HK-2 (cell line): ENCODE results near the gene FCGR1A.
"Not testable (repeated sequence)": the region's sequence is repeated elsewhere in the genome, so short reads cannot be mapped to it uniquely, and the experiment has no call there.

Source experiments
- DNase-seq: peaks from one replicate; pipeline ENCODE4 v3.0.0-alpha.2; 2018; ENCODE audit not compliant: unreplicated experiment

FCGR1A gene

DNA sequence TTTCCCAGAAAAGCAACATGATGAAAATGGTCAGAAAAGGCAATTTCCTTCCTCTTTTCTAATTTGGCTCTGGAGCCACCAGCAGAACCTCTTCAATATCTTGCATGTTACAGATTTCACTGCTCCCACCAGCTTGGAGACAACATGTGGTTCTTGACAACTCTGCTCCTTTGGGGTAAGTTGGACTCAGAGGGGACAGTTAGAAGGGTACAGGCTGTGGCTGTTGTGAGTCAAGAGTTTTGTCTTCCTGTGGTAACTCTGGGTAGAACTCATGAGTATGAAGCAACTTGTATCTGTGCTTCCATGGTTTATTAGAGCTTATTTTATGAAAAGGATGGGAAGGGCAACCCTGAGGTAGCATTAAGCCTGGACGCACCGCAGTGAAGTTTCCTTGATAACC is at the start of gene FCGR1A:
FCGR1A (plus strand) TSS at position 95 of the 400 bp plus-strand sequence; CDS start at position 145, 50 bp downstream.
- not testable (repeated sequence) for DNase-seq

DNA sequence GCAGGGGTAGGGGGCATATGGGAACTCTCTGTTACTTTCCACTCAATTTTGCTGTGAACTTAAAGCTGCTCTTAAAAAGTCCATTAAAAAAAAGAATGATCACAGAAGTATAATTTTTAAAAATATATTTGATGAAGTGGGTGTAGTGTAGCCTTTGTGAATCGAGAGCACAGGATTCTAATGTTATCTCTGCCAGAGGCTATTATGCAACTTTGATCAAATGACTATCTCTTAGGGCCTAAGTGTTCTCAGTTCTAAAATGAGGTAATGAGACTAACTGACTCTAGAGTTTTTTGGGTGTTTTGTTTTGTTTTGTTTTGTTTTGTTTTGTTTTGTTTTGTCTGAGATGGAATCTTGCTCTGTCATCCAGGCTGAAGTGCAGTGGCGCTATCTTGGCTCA is 49.7 kb upstream of the FCGR1A start:
- not testable (repeated sequence) for DNase-seq

DNA sequence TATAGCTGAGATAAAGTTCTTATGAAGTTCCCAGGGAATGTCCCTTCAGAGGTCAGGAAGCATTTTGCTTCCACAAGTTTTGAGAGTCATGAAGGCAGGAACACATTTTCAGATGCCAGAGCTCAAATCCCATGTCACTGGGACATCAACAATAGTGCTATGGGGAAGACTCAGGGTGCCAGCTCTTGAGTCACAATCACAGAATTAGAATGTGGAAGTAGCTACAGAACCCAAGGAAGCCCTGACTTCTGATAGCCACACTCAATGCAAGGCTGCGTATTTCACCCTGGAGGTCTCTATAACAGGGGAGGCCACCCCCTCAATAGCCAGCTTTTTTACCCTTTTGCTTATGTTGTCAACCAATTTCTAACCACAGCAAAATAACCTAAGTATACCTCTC is 47.8 kb upstream of the FCGR1A start:
- not testable (repeated sequence) for DNase-seq

DNA sequence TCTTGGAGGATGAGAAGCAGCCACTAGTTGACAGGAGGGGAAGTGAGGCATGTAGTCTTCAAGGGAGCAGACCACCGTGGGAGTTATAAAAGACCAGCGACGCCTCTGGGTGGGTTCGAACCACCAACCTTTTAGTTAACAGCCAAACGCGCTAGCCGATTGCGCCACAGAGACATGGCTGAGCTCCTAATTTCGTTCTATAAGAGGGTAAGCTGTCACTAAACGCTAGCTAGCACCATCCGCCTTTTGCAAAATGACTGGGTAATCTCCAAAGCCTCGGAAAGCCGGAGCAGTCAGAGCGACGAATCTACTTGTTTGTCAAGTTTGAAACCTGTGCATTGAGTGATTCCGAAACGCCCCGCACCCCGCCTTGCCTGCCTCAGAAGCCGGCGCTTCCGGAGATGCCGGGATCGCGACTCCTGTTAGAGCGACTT is 42.3 kb upstream of the FCGR1A start:
- DNase-seq: not testable (repeated sequence)

DNA sequence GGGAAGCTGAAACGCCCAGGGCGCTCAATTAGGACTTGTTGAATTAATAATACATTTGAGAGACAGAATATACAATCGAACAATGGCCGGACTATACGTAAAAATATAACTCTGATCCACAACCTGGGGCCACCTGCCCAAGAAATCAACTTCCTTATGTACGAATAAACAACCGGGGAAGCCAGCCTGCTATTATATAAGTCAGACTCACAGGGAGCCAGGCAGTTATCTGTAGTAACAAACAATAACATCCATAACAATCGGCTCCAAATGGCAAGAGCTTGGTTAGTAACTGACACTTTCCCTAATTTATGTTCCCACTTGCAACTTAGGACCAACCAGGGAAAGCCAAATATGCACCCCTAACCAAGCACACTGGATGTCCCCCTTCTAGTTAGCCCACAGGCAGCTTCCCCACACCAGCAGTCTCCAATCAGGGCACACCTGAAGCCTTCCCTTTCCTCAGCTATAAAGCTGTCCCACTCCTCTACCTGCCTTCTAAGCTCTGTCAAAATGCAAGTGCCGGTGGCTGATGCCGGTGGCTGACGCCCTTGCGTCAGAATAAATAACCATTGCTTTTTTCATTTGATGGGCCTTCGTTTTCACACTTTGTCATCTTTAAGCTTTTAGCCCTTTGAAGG is 41.8 kb upstream of the FCGR1A start:
- not testable (repeated sequence) for DNase-seq

GRCh38 chr1:149741914-149742313 is 40.6 kb upstream of the FCGR1A start:
- DNase-seq: not testable (repeated sequence)

GRCh38 chr1:149746463-149747356 is 35.8 kb upstream of the FCGR1A start:
- not testable (repeated sequence) for DNase-seq

DNA sequence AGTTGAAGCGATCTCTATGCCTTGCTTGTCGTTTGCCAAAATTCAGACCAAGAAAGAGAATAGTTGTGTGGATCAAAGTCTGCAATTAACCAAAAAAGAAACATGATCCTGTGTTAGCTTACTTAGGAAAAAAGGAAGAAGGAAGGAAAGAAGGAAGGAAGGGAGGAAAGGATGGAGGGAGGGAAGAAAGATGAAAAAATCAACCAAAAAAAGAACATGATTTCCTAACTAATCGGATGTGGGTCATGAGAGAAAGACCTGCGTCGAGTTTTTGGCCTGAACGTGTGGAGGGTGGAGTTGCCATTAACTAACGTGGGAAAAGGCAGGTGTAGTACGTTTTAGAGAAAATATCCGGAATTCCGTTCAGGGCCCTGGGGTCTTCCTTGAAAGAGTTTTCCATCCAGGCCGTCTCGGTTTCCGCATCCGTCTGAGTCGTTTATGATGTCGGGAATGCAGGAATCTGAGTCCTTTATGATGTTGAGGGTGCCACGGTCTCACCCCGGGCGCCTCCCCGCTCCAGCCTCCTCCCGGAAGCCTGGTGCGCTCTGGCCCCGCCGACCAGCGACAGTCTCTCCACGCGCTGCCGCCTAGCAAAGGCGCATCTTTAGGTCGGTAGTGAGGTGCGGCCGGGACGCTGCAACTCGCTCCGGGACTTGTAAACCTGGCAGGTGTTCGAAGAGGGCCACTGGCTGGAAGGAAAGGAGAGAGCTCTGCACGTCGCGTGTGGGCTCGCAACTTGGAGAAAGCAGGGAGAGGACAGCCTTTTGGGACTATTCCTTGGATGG is 34.9 kb upstream of the FCGR1A start:
- not testable (repeated sequence) for DNase-seq

DNA sequence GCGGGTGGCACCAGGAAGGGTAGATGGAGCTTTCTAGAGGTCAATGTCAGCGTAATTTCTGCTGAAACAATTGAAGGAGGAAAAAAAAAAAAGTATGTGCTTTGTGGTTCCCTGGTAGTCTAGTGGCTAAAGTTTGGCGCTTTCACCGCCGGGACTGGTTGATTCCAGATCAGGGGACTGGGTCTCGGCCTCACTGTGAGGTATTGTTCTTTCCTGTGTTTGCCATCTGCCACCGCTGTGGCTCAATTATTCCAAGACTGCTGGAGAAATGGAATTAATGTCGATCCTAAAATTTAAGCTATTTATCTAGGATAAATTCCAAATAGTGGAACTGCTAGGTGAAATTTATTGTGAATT is 34.4 kb upstream of the FCGR1A start:
- DNase-seq: not testable (repeated sequence)

DNA sequence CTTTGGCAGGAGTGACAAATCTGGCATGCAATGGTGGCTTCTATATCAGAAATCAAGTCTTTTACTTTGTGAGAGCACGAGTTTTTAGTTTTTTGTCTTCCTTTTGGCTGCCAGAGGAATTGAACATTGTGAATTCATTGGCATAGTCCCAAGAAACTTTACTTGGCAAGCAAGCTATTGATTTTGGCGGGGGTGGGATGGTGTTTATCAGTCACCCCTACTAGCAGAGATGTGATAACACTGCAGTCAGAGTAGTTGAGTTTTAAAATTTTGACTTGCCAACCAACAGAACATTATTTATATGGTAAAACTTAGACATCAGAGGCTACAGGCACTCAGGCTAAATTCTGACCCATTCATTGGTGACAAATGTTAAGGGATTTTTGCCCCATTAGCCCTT is 31.9 kb upstream of the FCGR1A start:
- DNase-seq: not testable (repeated sequence)

GRCh38 chr1:149752186-149752585 is 30.3 kb upstream of the FCGR1A start:
- DNase-seq: not testable (repeated sequence)

GRCh38 chr1:149753466-149753865 is 29.0 kb upstream of the FCGR1A start:
- DNase-seq: not testable (repeated sequence)

GRCh38 chr1:149755294-149755693 is 27.2 kb upstream of the FCGR1A start:
- DNase-seq: not testable (repeated sequence)

DNA sequence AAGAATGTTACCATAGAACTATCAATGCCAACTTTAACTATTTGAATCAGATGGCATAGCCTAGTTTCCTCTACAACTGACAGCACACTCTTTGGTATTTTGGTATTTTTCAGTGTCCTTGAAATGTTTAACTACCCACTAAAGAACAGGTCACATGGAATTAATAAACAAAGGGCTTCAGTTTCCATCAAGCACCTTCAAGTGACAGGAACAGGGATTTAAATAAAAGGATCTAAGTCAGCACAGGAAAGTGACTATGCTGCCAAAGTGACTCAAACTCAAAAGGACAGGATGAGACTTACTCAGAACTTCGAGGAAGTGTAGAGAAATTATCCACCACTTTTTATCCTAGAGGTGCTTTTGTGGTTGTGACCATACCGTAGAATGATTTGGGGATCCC is 20.2 kb upstream of the FCGR1A start:
- not testable (repeated sequence) for DNase-seq

- not testable (repeated sequence) for DNase-seq
Observed at GRCh38 chr1:149764087-149764800, 18.2 kb upstream of the FCGR1A start.

GRCh38 chr1:149766241-149766640 is 16.3 kb upstream of the FCGR1A start:
- not testable (repeated sequence) for DNase-seq

GRCh38 chr1:149769216-149769615 is 13.3 kb upstream of the FCGR1A start:
- DNase-seq: not testable (repeated sequence)

DNA sequence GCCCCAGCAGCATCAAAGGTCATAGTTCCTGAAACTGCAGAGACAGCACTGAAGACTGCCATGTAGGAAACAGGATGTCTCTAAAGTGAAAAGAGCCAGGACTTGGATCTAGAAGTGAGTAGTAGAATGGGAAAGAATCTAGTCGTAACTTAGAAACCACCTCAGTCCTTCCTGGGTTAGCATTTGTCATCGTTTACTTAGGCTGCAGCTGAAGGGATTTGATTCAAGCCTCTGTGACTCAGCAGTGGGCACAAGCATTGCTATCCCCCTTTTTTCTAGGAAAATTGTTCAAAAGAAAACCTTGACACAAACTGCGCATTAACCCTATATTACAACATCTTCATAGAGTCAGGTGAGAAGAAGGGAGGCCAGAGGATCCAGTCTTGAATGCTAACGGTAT is 11.8 kb upstream of the FCGR1A start:
- DNase-seq: not testable (repeated sequence)

DNA sequence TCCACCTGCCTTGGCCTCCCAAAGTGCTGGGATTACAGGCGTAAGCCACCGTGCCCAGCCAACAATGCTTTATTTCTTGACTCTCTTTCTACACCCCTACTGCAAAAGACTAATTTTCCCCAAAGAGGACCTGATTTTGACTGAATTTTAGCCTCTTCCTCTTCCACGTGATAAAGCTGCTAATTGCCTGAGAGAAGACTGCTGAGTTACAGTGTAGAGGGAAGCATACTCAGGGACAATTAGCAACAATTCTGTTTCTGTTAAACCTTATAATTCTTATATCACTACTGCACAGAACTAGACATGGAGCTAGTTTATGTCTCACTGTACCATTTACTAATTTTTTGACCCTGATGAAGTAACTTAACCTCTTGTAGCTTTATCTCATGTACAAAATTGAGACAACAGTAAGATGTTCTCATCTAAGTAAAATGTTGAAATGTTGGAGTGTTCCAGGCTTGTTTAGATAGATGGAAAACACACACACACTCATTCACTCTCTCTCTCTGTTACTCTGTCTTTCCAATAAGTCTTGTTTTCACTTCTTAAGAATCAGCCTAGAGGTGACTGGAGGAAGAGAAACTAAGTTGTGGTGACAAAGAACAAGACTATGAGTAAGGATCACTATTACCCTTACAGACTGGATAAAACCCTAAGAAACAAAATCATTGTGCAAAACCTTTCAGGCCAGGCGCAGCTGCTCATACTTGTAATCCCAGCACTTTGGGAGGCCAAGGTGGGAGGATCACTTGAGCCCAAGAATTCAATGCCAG is 10.7 kb upstream of the FCGR1A start:
- not testable (repeated sequence) for DNase-seq

DNA sequence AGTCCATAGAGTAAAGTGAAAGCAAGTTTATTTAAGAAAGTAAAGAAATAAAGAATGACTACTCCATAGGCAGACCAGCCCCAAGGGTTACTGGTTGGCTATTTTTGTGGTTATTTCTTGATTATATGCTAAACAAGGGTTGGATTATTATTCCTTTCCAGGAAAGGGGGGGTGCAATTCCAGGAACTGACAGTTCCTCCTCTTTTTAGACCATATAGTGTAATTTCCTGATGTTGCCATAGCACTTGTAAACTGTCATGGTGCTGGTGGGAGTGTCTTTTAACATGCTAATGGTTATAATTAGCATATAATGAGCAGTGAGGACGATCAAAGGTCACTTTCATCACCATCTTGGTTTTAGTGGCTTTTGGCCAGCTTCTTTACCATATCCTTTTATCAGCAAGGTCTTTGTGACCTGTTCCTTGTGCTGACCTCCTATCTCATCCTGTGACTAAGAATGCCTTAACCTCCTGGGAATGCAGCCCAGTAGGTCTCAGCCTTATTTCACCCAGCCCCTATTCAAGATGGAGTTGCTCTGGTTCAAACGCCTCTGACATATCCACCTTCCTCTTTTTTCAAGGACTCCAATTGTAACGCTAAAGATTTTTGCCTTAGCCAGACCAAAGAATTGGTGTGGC is 6.9 kb upstream of the FCGR1A start:
- DNase-seq: not testable (repeated sequence)
